HG03520 (cell line): ENCODE measurements around the gene NRXN3.
"Not testable (repeated sequence)": the region's sequence is repeated elsewhere in the genome, so short reads cannot be mapped to it uniquely, and the experiment has no call there.

ENCODE experiments used
- ATAC-seq: cut with Tn5 transposase; IDR thresholded peaks from one replicate; pipeline ENCODE4 v1.9.1; 2021; ENCODE audit warnings: mild to moderate bottlenecking, moderate library complexity; ENCODE audit not compliant: unreplicated experiment

Gene NRXN3

GRCh38 chr14:79732911-79733655 is 1562.9 kb downstream of the NRXN3 start:
- ATAC-seq = no peak

GRCh38 chr14:79734151-79734550 is 1564.0 kb downstream of the NRXN3 start:
- ATAC-seq = no peak

GRCh38 chr14:79734656-79735055 is 1564.5 kb downstream of the NRXN3 start:
- no peak for ATAC-seq

GRCh38 chr14:79735121-79735520 is 1564.9 kb downstream of the NRXN3 start:
- ATAC-seq = no peak

GRCh38 chr14:79740066-79740601 is 1570.0 kb downstream of the NRXN3 start:
- ATAC-seq = no peak

- no peak for ATAC-seq
Observed at GRCh38 chr14:79742142-79742541, 1572.0 kb downstream of the NRXN3 start.

GRCh38 chr14:79745046-79745445 is 1574.9 kb downstream of the NRXN3 start:
- ATAC-seq = no peak

GRCh38 chr14:79749065-79749464 is 1578.9 kb downstream of the NRXN3 start:
- ATAC-seq = no peak

GRCh38 chr14:79758985-79759384 is 1588.8 kb downstream of the NRXN3 start:
- ATAC-seq = no peak

GRCh38 chr14:79764323-79764722 is 1594.2 kb downstream of the NRXN3 start:
- ATAC-seq = no peak

- no peak for ATAC-seq
Observed at GRCh38 chr14:79766511-79766910, 1596.3 kb downstream of the NRXN3 start.

- no peak for ATAC-seq
Observed at GRCh38 chr14:79767251-79767650, 1597.1 kb downstream of the NRXN3 start.

- not testable (repeated sequence) for ATAC-seq
Observed at GRCh38 chr14:79767721-79768120, 1597.5 kb downstream of the NRXN3 start.

GRCh38 chr14:79781882-79782281 is 1611.7 kb downstream of the NRXN3 start:
- ATAC-seq = no peak

- no peak for ATAC-seq
Observed at GRCh38 chr14:79783041-79783440, 1612.9 kb downstream of the NRXN3 start.

GRCh38 chr14:79786522-79786921 is 1616.3 kb downstream of the NRXN3 start:
- ATAC-seq = no peak

GRCh38 chr14:79788346-79788745 is 1618.2 kb downstream of the NRXN3 start:
- ATAC-seq = no peak

- no peak for ATAC-seq
Observed at GRCh38 chr14:79791055-79791732, 1621.0 kb downstream of the NRXN3 start.

GRCh38 chr14:79802093-79802492 is 1631.9 kb downstream of the NRXN3 start:
- no peak for ATAC-seq

GRCh38 chr14:79805636-79806035 is 1635.5 kb downstream of the NRXN3 start:
- no peak for ATAC-seq

- no peak for ATAC-seq
Observed at GRCh38 chr14:79809849-79810612, 1639.9 kb downstream of the NRXN3 start.
